ENCODE data around the gene ADAT3. TPM values are rescaled to one million over a fixed set of nuclear protein-coding genes. Genes with fewer than 3 reads are reported as not detected.

The ADAT3 gene
- total and polyA plus RNA-seq, 2 of the 4 experiments (the other 2 are of a cell fraction): 0.36 to 2.8 TPM

DNA sequence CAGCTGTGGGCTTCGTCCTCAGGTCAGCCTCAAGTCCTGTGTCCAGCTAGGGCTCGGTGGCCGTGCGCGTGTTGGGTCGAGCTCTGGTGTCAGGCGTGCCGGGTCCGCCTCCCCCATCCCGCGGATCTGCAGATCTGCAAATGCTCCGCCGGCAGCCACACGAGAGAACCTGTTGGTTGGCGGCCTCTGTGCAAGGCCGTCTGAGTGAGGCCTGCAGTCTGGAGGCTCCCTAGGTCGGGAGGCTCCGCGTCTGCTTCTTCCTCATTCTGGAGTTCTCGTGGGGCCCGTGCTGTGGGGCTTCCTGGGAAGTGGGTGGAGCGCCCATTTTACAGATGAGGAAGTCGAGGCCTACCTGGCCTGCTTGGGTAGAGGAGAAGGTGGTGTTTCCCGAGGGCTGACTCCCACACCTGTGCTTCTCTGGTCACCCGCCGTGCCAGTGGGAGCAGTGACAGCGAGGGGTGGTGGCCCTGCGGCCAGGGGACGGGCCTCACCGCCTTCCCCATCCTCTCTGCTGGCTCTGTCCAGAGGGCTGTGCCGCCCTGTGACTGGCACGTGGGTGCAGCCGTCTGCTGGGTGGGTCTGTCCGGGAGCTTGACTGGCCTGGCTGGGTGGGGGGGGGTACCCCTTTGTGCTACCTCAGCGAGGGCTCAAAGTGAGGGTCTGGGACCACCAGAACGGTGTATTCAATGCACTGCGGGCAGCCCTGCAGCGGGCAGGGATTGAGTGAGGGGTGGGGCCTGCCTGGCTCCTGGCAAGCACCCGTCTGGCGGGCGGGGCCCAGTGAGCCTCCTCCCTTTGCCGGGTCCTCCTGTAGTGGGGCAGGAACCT is 39.1 kb downstream of the ADAT3 start:
- Histone ChIP-seq H2AFZ (replicated peaks; ENCODE audit: low read length, poor library complexity) (no peak overlapping the region), H3K4me1 (ENCODE audit: control insufficient read depth, insufficient read depth, low read length) (peaks cover 10% of the 10 kb centered on the region), H3K18ac (ENCODE audit: low read depth, low read length) (no peak overlapping the region), H2BK5ac (ENCODE audit: low read depth, low read length, poor library complexity, severe bottlenecking) (no peak overlapping the region), H3K9ac (ENCODE audit: low read depth, low read length) (no peak overlapping the region), H4K5ac (ENCODE audit: low read depth, low read length) (no peak overlapping the region), H4K8ac (ENCODE audit: low read depth in 2 of 2, low read length in 2 of 2) (no peak overlapping the region), H3K36me3 (ENCODE audit: control insufficient read depth, insufficient read depth, low read length) (peaks cover 4% of the 10 kb centered on the region; the same call in 1 of the 2 replicates), H3K27ac (ENCODE audit: insufficient read depth, low read length) (no peak overlapping the region), H3K4me3 (ENCODE audit: insufficient read depth, low read depth, low read length) (no peak overlapping the region), H3K9me1 (ENCODE audit: insufficient read depth, low read length) (peaks cover 5% of the 10 kb centered on the region; the same call in 1 of the 2 replicates), H3K27me3 (ENCODE audit: control insufficient read depth, insufficient read depth, low read length) (no peaks in the 10 kb centered on the region), H3K56ac (ENCODE audit: extremely low read depth, insufficient read depth, low read length) (no peak overlapping the region), H2BK20ac (ENCODE audit: low read depth, low read length) (no peak overlapping the region), H2BK15ac (ENCODE audit: low read depth, low read length) (no peak overlapping the region), H3K14ac (replicated peaks; ENCODE audit: low read depth, low read length) (no peak overlapping the region), H2AK9ac (replicated peaks; ENCODE audit: low read depth, low read length, poor library complexity) (no peak overlapping the region), H4K20me1 (ENCODE audit: insufficient read depth, low read length) (peaks cover 67% of the 10 kb centered on the region), H3K4ac (ENCODE audit: low read depth, low read length) (no peak overlapping the region), H3K4me2 (ENCODE audit: low read depth, low read length) (no peak overlapping the region), H2AK5ac (ENCODE audit: low read depth, low read length) (no peak overlapping the region), H3K79me1 (ENCODE audit: low read depth in 1 of 2, low read length in 2 of 2) (peaks cover 5 to 63% of the 10 kb centered on the region in 2 experiments; a peak in 2 of 4 replicates), H2BK120ac (ENCODE audit: low read depth, low read length) (no peak overlapping the region), H3K23ac (ENCODE audit: low read depth, low read length) (no peak overlapping the region), H3K9me3 (ENCODE audit: control insufficient read depth, insufficient read depth, low read length) (no peaks in the 10 kb centered on the region), H4K91ac (ENCODE audit: insufficient read depth, low read depth, low read length) (no peak overlapping the region)
- ChIA-PET CTCF (no interaction called here), POLR2A (ENCODE audit: unreplicated experiment) (no interaction called here)
- no TSS peak for BruUV-seq (replicated peaks)
- DNase-seq (no peak), ATAC-seq (ENCODE audit: low read depth) (no peak)
- intact Hi-C loops (cut with micrococcal nuclease): no loop called here
- in situ Hi-C loops (cut with MboI; ENCODE audit: low sequenced_read_pairs): no loop called here
- dilution Hi-C loops (cut with HindIII; ENCODE audit: low sequenced_read_pairs, unreplicated experiment): no loop called here
- 95% methylated on average over 19 of the region's 42 CpGs; no CpG with 5 or more reads in 1 of the 2 experiments for WGBS, 2 experiments (ENCODE audit: extremely low coverage in 2 of 2, insufficient read length in 1 of 2)
- TF ChIP-seq RAD21 (IDR thresholded peaks at IDR 0.05; ENCODE audit: low read length): no peak
- TF ChIP-seq POLR2A (IDR thresholded peaks at IDR 0.05; ENCODE audit: low read depth, low read length): no peak
- no peak for TF ChIP-seq FOS (IDR thresholded peaks at IDR 0.05; ENCODE audit: low read depth, low read length)
- TF ChIP-seq SMC3 (IDR thresholded peaks at IDR 0.05; ENCODE audit: low read depth, low read length): no peak
- no peak for TF ChIP-seq RFX5 (IDR thresholded peaks at IDR 0.05; ENCODE audit: low read depth, low read length)
- TF ChIP-seq, protein P1, sequence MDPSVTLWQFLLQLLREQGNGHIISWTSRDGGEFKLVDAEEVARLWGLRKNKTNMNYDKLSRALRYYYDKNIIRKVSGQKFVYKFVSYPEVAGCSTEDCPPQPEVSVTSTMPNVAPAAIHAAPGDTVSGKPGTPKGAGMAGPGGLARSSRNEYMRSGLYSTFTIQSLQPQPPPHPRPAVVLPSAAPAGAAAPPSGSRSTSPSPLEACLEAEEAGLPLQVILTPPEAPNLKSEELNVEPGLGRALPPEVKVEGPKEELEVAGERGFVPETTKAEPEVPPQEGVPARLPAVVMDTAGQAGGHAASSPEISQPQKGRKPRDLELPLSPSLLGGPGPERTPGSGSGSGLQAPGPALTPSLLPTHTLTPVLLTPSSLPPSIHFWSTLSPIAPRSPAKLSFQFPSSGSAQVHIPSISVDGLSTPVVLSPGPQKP (IDR thresholded peaks at IDR 0.05; ENCODE audit: borderline replicate concordance, low read depth, low read length): no peak
- TF ChIP-seq, protein P2, sequence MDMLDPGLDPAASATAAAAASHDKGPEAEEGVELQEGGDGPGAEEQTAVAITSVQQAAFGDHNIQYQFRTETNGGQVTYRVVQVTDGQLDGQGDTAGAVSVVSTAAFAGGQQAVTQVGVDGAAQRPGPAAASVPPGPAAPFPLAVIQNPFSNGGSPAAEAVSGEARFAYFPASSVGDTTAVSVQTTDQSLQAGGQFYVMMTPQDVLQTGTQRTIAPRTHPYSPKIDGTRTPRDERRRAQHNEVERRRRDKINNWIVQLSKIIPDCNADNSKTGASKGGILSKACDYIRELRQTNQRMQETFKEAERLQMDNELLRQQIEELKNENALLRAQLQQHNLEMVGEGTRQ (IDR thresholded peaks at IDR 0.05; ENCODE audit: low read depth, low read length): no peak
- TF ChIP-seq CEBPB (IDR thresholded peaks at IDR 0.05; ENCODE audit: low read depth, low read length): no peak
- TF ChIP-seq, protein P3, sequence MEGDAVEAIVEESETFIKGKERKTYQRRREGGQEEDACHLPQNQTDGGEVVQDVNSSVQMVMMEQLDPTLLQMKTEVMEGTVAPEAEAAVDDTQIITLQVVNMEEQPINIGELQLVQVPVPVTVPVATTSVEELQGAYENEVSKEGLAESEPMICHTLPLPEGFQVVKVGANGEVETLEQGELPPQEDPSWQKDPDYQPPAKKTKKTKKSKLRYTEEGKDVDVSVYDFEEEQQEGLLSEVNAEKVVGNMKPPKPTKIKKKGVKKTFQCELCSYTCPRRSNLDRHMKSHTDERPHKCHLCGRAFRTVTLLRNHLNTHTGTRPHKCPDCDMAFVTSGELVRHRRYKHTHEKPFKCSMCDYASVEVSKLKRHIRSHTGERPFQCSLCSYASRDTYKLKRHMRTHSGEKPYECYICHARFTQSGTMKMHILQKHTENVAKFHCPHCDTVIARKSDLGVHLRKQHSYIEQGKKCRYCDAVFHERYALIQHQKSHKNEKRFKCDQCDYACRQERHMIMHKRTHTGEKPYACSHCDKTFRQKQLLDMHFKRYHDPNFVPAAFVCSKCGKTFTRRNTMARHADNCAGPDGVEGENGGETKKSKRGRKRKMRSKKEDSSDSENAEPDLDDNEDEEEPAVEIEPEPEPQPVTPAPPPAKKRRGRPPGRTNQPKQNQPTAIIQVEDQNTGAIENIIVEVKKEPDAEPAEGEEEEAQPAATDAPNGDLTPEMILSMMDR (conservative IDR thresholded peaks at IDR 0.05; ENCODE audit: low read depth, low read length): no peak

All from IMR-90 (cell line).